HG03095 (cell line): ENCODE data around the gene SMIM22.

Source experiments
- ATAC-seq: cut with Tn5 transposase; IDR thresholded peaks from one replicate; pipeline ENCODE4 v1.9.1; 2021; ENCODE audit warnings: moderate library complexity; ENCODE audit not compliant: unreplicated experiment

Gene SMIM22

GRCh38 chr16:4795828-4796572, 831 bp downstream of the SMIM22 start:
- no peak for ATAC-seq

DNA sequence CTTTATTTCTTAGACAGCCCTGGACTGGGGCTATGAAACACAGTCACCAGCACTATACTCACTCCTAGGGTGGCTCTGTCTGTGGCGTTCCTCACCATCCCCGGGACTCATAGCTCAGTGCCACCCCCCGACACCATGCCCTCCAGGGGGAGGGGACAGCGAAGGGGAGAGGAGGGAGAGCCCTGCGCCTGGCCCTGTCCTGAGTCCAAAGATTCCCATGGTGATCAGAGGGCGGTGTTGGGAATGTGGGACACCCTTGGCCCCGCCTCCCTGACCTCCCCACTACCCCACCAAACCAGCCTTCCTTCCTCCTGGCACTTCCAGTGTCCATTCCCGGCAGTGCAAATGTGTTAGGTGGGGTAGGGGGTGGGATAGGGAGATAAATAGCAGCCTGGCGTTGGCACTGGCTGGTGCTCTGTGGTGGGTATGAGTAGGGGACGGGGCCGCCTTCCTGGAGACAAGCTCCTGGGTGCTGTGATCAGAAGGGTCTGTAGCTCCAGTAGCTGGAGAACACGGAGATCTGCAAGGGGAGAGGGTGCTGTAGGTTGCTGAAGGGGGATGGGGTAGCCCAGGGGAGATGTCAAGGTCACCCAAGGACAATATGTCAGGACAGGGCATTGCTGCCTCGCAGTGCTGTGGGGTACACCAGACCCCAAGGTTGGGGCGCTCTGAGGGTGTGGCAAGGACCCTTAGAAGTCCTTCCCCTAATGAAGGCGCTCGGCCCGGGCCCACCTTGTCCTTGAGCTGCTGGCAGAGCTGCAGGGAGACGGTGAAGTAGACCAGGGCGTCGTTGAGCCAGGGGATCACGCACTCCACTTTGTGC, 2.0 kb downstream of the SMIM22 start:
- ATAC-seq: no peak

- ATAC-seq: no peak
These were observed 2.7 kb downstream of the SMIM22 start for GRCh38 chr16:4797805-4798252.

DNA sequence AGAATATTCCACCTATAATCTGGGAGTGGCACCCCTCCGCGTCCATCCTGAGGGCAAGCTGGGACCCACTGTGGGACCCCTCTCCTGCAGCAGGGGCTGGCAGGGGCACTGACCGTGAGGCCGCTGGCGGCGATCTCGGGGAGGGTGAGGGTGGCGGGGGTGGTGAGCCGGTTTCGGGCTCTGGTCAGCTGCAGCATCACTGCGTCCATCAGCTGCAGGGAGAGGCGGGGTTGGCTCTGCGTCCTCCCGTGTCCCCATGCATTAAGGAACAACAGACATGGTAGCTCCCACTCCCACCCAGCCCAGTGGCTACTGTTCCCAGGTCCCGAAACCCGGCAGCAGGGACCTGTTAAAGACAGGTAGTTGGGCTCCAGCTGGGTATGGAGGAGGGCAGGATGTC, 3.3 kb downstream of the SMIM22 start:
- no peak for ATAC-seq

DNA sequence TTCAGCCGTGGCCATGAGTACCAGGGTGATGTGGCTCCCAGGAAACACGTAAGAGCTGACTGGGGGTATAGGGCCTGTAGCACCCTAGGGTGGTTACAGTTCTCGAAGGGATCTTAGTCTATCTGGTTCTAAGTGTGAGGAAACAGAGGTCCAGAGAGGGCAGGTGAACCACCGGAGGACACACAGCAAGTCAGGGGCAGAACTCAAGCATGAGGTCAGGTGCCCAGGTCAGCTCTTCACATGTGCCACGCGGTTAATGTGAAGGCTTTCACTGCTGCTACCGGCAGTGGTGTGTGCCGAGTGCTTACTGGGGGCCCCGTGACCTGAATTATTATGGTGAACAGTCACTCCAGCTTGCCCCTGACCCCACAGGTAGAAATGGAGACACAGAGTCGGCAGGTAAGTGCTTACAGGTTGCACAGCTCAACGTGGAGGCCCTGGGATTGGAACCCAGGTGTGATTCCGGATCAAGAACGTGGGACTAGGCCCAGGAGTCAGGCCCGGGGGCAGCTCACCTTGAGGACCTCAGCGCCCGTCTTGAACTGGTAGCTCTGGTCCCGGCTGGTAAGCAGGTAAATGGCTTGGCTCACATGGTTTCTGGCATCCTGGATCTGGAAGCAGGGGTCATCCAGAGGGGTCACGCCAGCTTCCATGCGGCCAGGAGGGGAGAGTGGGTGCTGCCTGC, 4.1 kb downstream of the SMIM22 start:
- ATAC-seq: no peak

- ATAC-seq: no peak
These were observed 5.3 kb downstream of the SMIM22 start for GRCh38 chr16:4800290-4801041.

DNA sequence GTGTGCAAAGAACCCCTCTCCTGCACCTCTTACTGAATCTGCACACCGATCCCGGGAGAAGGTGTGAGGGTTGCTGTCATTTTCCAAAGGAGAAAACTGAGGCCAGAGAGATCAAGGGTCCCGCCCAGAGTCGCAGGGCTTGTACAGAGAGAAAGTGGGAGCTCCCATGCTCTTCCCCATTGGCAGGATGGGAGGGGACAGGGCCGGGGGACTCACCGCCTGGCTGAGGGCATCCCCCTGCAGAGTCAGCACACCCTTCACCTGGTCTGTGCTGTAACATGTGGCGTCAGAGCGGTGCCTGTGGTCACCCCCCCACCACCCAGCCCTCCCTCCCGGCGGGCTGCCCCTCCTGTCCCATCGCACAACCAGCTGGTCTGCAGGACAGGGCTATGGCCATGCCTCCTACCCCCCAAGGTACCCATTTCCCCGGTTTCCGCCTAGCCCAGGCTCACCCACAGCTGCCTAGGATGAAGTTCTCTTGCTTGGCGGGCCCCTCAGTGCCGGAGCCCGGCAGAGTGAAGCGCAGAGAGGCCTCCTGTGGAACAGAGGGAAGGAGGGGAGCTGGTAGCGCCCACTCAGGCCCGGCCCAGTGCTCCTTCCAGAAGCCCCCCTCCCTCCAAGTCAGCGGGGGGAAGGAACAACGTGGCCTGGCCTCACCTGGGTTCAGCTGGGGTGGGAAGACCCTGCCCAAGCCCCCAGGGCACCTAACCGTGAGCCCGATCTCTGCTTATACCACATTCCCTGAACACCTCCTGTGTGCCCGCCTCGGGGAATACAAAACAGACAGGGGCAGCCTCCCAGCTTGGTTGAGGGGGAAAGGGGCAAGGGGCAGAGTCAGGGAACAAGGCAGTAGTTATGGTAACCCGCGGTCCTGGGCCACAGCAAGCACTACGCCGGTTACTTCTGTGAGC, 6.1 kb downstream of the SMIM22 start:
- ATAC-seq: no peak

- peak; percentile 52 for ATAC-seq
These were observed 6.9 kb downstream of the SMIM22 start, which contains the start of gene ROGDI for GRCh38 chr16:4801962-4802658. ROGDI (minus strand) TSS chr16:4802633; CDS start chr16:4802571, 62 bp downstream.

GRCh38 chr16:4802659-4803287, 7.6 kb downstream of the SMIM22 start:
- peak; percentile 90 for ATAC-seq

- ATAC-seq: no peak
These were observed 8.3 kb downstream of the SMIM22 start for GRCh38 chr16:4803401-4803844.

DNA sequence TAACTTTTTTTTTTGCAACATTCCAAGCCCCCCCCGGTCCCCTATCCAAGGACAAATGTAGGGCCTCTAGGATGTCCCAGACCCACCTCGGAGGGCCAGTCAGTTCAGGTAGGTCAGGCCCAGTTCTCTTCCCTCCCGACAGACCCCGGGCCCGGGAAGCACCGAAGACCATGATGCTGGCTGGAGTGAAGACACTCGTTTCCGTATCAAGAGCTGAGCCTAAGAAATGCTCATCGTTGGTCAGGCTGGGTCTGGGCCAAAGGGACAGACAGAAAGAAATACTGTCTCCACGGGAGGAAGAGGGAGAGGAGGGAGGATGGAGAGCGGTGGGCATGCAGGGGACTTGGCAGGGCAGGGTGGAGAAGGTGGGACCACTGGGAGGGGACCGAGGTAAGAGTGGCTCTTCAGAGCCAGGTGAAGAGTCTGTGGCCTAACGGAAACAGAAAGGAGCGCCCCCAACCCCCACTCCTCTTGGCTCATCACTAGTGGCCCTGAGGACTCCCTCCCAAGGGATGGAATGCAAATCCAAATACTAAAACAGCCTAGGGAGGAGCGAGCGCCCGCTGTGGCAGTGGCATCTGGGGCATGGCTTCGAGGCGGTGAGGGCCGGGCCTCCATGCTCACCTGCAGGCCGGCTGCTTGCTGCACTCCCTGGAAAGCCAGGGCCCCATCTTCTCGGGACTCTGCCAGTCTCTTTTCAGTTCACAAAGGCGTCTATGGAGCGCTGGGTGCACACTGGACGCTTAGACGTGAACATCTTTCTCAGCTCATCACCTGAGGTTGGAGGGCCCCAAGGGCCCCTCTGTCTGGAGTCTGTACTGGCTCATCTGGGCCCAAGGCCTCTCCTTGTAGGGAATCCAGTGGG, 9.0 kb downstream of the SMIM22 start:
- ATAC-seq: no peak

DNA sequence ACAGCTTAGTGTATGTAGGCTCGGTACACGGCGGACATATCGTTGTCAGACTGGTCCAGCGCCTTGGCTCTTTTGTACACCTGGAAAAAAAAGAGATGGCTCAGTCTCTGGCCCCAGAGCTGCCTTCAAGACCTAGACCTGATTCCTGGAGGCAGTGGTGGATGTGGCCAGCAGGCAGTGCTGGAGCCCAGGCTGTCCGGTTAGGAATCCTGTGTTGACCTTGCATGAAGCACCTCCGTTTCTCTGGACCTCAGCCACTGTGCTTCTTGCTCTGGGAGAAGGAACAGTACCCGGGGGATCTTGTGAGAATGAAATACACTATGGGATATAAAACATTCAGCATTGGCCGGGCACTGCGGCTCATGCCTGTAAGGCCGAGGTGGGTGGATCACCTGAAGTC, 10.1 kb downstream of the SMIM22 start:
- ATAC-seq: no peak

- ATAC-seq: no peak
These were observed 11.1 kb downstream of the SMIM22 start for GRCh38 chr16:4806280-4806679.

- ATAC-seq: no peak
These were observed 16.1 kb downstream of the SMIM22 start for GRCh38 chr16:4811242-4811641.

DNA sequence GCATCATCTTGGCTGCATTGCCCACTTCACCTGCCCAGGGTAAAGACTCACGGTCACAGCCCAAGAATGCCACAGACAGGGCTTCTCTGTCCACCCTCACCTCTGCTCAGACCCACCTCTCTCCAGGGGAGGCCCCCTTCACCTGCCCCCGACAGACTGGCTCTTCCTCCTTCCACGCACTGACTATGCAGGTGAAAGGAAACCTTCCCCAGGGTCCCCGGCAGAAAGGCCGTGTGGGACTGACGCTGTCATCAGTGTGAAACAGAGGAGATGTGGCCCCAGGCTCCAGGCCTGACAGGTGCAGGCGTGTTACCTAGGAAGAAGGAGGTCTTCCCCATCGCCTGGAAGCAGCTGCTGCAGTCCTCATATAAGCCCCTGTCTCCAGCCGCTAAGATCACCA, 16.6 kb downstream of the SMIM22 start:
- no peak for ATAC-seq

DNA sequence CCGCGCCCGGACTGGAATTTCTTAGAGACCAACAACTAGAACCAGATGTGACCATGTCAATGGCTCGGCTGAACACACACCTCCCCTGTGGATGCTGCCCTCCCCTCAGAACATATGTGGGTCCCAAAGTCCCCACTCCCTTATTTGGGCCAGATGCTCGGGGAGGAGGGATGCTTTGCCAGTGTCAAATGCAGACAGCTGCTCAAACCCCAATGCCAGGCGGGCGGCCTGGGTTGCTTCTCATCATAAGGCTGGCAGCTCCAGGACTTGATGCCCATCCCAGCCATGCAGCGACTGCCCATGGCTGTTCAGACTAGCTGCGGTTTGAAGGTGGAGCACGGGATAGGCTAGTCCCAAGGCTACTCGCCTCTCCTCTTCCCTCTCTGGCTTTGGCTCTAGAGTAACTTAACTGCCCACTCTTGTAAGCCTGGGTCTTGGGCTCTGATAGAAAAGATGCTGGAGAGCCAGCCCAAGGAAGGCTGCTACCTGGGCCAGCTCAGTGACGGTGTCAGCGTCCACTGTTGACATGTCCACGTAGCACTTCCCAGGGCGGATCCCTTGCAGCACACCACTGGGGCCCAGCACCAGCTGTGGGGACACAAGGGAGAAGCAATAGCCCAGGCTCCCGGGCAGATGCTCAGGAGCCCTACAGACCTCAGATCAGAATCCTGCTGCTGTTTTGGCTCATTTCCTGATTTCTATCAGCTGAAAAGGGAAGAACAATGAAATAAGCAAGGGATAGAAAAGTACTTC, 18.3 kb downstream of the SMIM22 start:
- ATAC-seq: no peak

DNA sequence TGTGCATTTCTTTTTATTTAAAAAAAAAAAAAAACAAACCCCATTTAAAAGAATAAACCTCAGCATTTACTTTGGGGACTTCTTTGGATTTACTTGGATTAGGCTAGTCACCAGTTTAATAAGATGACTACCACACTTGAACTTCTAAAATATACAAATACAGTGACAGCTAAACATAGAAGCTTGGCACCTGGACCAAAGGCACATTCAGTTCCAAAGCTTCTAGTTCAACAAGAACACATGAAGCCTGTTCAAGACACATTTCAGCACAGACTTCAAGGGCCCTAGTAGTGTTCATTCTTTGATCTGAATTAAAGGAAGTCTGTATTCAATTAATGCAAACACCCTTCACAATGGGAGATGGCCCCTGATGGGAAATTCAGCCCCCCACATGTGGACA, 18.9 kb downstream of the SMIM22 start:
- no peak for ATAC-seq
